Karpas-422 (cell line): ENCODE results near the gene FTH1. TPM values are rescaled to one million over a fixed set of nuclear protein-coding genes. Genes with fewer than 3 reads are reported as not detected.

Source experiments
- small RNA-seq: library from RNA; depleted of rRNA; stranded (forward); fragments of <200 nt; gene quantifications from one replicate; pipeline ENCODE3, GENCODE V24; 2014
- total RNA-seq: library from RNA; depleted of rRNA; stranded (reverse); fragments of >200 nt; shearing (Covaris generic); gene quantifications from 2 replicates; pipeline ENCODE4 v1.2.3, GENCODE V29; 2014; ENCODE audit warnings: low replicate concordance; rRNA removed

FTH1 gene
- total RNA-seq, 1 experiment from 2014 or later, result 392 TPM

Small RNAs within 50 kb of the gene (small RNA-seq; reads per million reads assigned to genes)
- not detected for gene RNU6-1243P

Other genes starting within 250 kb of the FTH1 start
- gene MYRF, start 215.0 kb downstream of the FTH1 start, total RNA-seq, result 0.32 TPM in 1 of 2 replicates, not detected in the other
- gene TMEM258, start 175.0 kb downstream of the FTH1 start, total RNA-seq, result 81.3 and 303 TPM in 2 replicates
- 18.0 and 32.4 TPM in 2 replicates for gene FEN1, start 174.7 kb downstream of the FTH1 start, total RNA-seq
- gene FADS1, start 150.6 kb downstream of the FTH1 start, total RNA-seq, result 80.3 and 99.6 TPM in 2 replicates
- 74.0 and 75.7 TPM in 2 replicates for gene FADS2, start 139.3 kb downstream of the FTH1 start, total RNA-seq
- 39.5 and 70.4 TPM in 2 replicates for gene FADS3, start 76.1 kb downstream of the FTH1 start, total RNA-seq
- not detected in 2 replicates for gene RAB3IL1, start 50.1 kb downstream of the FTH1 start, total RNA-seq
- gene BEST1, start 17.3 kb downstream of the FTH1 start, total RNA-seq, result 1.7 and 1.9 TPM in 2 replicates
- gene INCENP, start 156.4 kb upstream of the FTH1 start, total RNA-seq, result 36.8 and 48.8 TPM in 2 replicates
- not detected in 2 replicates for gene SCGB1D1, start 222.6 kb upstream of the FTH1 start, total RNA-seq
- gene SCGB2A1, start 241.0 kb upstream of the FTH1 start, total RNA-seq, result not detected in 2 replicates